HFF-Myc (cell line): ENCODE results near the gene FANCB.

ENCODE experiments used
- DNase-seq: peaks from one replicate; pipeline ENCODE4 v3.0.0-alpha.2; 2011; ENCODE audit warnings: low read depth; ENCODE audit errors: extremely low read depth
- H3K4me3 ChIP-seq: replicated peaks from 2 replicates; pipeline ENCODE4 v1.5.1; 2011; ENCODE audit warnings: low read depth, mild to moderate bottlenecking, control low read depth, low read length
- TF ChIP-seq, protein P1 (sequence below): IDR thresholded peaks from 2 replicates; pipeline ENCODE4 v1.5.1; 2012; ENCODE audit warnings: mild to moderate bottlenecking, low read depth, low read length, control low read depth; ENCODE audit errors: missing control alignments

FANCB gene

GRCh38 chrX:14913241-14913640 is 40.4 kb upstream of the FANCB start:
- H3K4me3 ChIP-seq = no peak overlapping the region
- TF ChIP-seq, protein P1, sequence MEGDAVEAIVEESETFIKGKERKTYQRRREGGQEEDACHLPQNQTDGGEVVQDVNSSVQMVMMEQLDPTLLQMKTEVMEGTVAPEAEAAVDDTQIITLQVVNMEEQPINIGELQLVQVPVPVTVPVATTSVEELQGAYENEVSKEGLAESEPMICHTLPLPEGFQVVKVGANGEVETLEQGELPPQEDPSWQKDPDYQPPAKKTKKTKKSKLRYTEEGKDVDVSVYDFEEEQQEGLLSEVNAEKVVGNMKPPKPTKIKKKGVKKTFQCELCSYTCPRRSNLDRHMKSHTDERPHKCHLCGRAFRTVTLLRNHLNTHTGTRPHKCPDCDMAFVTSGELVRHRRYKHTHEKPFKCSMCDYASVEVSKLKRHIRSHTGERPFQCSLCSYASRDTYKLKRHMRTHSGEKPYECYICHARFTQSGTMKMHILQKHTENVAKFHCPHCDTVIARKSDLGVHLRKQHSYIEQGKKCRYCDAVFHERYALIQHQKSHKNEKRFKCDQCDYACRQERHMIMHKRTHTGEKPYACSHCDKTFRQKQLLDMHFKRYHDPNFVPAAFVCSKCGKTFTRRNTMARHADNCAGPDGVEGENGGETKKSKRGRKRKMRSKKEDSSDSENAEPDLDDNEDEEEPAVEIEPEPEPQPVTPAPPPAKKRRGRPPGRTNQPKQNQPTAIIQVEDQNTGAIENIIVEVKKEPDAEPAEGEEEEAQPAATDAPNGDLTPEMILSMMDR = no peak
- DNase-seq = no peak

- no peak overlapping the region for H3K4me3 ChIP-seq
- TF ChIP-seq, protein P1 = no peak
- DNase-seq = no peak
Observed at GRCh38 chrX:14903891-14904290, 31.0 kb upstream of the FANCB start.

DNA sequence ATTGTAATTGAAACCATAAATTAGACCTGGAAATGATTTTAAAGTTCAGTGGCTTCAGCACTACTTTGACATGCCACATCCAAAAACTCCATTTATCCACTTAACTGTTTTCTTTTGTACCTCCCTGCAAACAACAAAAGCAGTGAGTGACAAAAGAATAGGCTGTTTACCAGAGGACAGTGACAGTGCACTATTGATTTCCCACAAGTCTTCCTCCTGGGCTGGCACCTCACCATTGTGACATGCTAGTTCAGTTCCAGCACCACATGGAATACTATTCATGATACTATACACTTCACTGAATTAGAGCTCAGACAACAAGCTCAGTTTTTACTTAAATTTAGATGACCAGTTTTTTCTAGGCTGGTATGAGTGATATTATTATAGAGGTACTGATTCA is 29.7 kb upstream of the FANCB start:
- DNase-seq = no peak
- no peak overlapping the region for H3K4me3 ChIP-seq
- TF ChIP-seq, protein P1 = no peak

- H3K4me3 ChIP-seq = no peak overlapping the region
- peak; percentile 26 for DNase-seq
- TF ChIP-seq, protein P1 = no peak
Observed at GRCh38 chrX:14899607-14900006, 26.7 kb upstream of the FANCB start.

GRCh38 chrX:14897042-14897441 is 24.2 kb upstream of the FANCB start:
- no peak for DNase-seq
- H3K4me3 ChIP-seq = no peak overlapping the region
- TF ChIP-seq, protein P1 = no peak

DNA sequence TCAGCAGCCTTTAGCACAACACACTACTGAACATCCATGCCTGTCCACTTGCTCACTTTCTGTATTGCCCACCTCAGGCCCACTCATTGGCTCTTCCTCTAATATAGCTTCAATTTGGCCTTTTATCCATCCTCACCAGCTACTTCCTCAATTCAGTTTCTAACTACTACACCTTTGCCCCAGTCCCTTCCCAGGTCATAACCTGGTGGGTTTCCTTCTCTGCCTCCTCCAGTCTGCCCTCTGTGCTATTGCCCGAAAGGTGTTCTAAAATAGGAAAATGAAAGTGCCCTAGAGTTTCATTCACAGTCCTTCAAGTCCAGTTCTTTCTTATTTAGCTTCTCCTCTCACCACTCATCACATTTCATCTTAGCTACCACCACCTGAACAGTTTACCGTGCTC is 23.4 kb upstream of the FANCB start:
- TF ChIP-seq, protein P1 = no peak
- DNase-seq = no peak
- no peak overlapping the region for H3K4me3 ChIP-seq

DNA sequence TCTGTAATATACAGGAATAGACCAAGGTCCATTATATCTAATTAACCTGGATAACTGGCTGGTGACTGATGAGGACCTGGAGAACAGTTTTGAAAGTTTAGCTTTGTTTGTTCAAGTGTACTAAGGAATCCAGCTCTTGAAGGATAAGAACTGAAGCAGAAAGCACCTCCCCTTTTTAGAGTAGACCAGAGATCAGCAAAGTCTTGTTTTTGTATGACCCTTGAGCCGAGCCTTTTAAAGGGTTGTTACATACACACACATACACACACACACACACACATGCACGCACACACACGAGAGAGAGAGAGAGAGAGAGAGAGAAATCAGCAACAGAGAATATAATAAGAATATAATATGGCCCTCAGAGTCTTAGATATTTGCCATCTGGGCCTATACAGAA is 13.4 kb upstream of the FANCB start:
- no peak for DNase-seq
- TF ChIP-seq, protein P1 = no peak

More for the DNA sequence above, 13.4 kb upstream of the FANCB start:
- H3K4me3 ChIP-seq = no peak overlapping the region
